CD4-positive, alpha-beta T cell treated with Interferon gamma for 1 hour (primary cell): ENCODE results near the gene POT1.

Experiments used
- DNase-seq: peaks from one replicate; pipeline ENCODE4 v3.0.0-alpha.2; 2020

POT1 gene

DNA sequence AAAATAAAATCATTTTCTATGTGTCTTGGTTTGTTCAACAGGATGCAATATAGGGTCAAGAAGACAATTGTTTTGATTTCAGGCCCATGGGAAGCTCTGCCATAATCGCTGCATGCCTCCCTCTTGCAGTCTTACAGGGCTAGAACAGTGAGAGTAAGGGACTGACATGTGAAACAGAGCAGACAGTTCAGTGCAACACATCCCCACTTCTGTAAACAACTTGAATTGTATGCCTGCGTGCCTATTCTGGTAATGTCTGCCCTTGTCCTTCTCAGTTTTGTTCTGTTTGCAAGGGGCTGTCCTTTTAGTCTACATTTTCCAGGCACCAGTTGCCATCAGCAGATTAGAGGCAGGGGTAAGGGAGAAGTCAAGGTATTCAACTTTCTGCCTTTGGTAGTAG lies 129.2 kb downstream of the POT1 start:
- DNase-seq, result no peak

DNA sequence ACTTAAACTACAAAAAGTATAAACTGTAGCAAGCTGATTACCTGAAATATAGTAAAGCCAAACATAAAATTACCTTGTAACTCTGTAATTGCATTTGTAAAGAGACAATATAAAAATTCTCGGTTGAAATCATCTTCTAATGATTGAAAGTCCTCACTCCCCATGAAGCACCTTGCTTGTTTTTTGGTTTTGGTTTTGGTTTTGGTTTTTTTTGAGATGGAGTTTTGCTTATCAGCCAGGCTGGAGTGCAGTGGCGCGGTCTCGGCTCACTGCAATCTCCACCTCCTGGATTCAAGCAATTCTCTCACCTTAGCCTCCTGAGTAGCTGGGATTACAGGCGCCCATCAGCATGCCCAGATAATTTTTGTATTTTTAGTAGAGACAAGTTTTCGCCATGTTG lies 130.2 kb downstream of the POT1 start:
- DNase-seq, result no peak

DNA sequence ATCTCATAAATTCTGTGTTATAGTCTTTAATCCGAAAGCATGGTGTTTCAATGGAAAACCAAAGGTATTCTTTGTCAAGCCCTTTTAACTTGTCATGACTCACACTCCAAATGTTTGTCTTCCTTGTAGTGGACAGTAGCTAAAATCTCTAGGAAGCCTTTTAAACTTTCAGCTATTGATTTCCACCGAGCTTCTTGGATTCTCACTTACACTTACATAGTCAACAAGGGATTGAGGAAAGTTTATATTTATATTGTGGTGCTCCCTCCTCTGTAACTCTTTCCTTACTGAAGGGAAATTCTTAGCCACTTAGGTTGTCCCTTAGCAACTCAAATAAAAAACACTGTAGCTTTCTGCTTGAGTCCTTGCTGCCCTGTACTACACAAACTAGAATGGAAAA lies 132.9 kb downstream of the POT1 start:
- no peak for DNase-seq

DNA sequence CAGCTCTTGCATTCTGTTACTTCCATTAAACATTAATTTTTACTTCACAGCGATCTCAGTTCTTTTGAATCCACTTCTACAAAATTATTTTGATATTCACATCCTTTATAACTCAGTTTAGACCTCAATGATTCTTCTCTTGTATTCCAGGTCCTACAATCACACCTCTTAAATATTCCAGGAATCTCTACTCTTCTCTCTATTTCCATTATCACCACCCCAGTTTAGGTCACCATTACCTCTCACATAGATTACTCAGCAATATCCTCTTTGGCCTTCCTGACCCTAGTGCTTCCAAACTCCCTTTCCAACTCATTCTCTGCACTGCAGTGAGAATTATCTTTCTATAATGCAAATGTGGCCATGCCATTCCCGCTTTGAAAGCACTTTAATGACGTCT lies 136.9 kb downstream of the POT1 start:
- no peak for DNase-seq

DNA sequence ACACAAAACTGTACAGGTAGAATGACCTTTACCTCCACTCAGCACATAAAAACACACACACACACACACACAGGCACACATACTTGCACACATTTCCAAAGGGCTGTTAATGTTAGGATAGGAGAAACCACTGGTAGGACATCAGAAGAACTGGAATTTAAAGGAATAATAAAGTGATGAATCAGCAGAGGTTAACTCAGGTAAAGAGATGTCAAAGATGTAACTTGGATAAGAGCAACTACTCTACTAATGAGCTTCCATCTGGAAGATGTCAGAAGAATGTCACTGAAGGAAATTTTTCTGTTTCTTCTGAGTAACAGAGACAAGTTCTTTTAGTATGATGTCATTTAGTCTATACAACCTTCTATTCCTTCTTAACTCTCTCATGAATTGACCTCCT lies 137.6 kb downstream of the POT1 start:
- DNase-seq, result no peak

DNA sequence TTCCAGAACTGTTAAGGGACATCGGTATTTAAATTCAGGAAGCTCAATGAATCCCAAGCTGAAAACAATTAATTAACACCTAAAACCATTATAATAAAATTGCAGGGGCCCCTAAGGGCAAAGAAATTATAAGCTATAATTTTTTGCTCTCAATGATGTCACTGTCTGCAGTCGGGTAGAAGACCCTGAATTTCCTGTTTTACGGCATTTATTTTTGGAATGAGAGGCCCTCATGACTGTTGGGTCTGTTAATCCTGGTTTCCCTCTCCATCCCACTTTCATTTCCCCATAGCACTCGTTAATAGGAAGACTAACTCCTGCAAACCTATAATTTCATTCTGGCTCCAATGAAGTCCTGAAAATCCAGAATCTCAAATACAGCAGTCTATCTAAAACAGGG lies 138.2 kb downstream of the POT1 start:
- DNase-seq, result no peak

DNA sequence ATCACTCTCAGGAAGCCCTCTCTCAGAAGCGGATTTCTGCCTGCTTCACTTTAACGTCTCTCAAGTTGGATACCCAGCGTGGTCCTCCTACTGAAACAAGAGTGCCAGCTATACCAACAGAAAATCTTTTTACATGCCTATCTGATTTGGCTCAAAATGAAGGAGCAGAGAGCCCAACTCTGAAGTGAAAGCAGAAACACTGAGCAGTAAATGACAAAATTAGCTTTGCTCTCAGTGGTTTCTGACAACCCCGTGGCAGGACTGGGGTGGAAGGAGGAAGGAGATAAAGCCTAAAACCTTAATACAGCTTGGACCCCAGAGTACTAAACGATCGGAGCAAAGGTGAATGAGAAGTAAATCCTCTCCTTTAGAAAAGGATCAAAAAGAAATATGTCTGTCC lies 139.0 kb downstream of the POT1 start:
- no peak for DNase-seq

DNA sequence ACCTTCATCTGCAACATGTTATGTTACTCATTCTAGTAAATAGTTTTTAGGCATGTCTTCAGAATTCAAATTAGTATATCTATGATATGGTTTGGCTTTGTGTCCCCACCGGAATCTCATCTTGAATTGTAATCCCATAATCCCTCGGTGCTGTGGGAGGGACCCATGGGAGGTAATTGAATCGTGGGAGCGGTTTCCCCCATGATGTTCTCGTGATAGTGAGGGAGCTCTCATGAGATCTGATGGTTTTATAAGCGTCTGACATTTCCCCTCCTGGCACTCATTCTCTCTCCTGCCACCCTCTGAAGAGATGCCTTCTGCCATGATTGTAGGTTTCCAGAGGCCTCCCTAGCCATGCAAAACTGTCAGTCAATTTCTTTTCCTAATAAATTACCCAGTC lies 143.6 kb downstream of the POT1 start:
- DNase-seq, result no peak

DNA sequence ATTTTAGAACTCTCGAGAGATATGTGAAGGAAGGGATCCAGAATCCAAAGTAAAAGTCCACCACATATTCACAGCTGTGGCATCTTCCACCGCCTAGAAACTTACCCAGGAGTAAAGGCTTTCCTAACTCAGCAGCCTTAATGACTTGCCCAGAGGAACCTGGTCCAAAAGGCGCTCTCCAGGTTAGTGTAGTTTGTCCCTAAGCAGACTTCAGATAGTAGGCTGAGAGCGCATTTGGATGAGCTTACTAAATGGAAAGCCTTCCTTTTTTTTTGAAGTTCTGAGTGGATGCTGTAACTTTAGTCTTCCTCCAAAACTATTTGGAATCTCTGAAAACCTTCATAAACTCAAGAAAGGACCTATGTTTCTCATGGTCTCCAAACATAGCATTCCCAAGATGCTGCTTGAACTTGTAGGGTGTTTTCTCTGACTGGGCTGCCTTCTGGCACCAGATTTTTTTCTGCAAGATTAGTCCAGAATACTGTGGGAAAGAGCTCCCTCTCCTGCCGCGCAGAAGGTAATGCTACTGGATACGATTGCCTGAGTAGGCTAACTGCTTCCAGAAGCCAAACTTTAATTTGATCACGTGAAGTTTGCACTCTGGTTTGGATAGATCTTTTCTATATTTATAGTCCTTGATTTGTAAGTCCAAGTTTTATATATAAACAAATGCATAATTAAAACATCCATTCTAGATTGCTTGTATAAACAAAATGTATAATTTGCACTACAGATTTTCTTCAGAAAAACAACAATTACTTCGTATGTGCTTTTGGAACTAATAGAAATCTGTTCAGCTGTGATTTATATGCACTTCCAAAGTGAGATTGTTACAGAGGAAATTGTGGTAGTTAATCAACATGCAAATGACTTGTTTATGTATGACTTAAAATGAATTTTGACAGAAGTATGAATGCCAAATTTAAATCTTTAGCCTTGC lies 144.5 kb downstream of the POT1 start:
- DNase-seq, result no peak

DNA sequence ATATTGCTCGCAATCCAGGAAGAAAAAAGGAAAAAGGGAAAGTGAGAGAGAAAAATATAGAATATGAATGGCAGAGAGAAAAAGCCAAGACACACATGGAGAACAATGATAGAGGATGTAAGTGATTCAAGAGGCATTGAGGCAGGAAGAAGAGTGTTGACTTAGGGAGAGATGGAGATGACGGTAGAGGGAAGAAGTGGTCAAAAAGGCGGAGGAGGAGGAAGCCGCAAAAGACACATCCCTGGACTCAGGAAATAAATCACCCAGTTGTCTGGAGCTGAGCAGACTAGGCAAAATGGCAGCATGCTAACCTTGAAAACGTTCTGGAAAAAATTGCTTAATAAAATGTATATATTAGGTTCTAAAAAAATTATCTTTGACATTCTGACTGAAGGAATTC lies 146.4 kb downstream of the POT1 start:
- DNase-seq, result no peak

DNA sequence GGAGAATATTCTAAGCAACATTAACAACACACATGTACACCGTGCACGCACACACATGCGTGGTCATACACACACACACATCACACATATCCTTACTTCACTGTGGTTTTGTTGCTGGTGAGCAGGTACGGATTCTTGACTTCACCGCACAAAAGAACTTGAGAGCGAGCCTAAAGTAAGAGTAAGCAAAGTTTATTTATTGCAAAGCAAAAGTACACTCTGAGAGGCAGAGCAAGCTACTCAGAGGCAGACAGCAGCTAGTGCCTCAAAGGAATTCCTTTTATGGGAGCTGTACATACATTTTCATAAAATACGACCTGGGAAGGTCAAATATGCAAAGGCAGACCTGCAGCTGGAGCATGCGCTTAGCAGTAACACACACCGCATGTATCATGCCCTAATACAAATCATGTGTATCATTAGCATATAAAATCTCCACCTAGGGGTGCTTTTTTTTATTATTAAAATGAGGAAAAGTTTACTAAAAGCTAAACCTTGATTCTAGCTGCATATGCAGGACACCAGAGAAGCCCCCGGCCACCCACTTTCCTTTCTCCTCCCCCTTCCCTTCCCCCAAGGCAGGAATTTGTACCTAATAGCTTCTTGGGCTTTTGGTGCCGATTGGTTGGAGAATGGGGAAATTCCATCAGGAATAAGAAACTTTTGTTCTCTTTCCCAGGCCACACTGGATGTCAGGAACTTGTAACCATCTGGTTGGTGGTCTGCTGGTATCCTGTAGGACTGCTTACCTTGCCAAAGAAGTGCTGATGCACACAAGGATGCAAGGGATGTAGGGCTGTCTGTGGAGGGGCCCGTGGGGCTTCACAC lies 147.5 kb downstream of the POT1 start:
- no peak for DNase-seq

DNA sequence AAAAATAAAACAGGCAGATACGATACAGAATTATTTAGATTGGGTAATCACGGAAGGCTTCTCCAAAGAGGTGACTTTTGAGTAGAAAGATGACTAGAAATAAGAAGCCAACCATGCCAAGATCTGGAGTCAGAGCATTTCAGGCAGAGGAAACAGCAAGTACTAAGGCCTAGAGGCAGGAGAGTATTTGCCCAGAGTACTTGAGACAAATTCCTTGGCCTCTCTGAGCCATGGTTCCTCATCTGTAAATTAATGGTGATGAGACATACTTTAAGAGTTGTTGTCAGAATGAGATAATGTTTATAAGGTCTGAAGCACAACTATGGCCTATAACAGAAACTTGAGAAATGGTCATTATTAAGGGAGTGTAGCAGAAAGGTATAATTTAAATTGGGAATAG lies 148.2 kb downstream of the POT1 start:
- no peak for DNase-seq

DNA sequence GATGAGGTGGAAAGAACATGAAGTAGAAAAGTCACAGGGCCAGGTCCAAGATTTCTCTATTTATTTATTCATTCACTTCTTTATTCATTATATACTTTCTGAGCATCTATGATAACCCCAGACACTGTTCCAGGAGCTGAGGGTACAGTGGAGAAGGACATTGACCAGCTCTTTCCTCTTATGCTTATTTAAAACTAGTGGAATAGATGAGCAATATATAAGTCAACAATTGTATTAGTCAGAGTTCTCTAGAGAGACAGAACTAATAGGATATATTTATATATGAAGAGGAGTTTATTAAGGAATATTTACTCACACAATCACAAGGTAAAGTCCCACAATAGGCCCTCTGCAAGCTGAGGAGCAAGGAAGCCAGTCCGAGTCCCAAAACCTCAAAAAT lies 149.0 kb downstream of the POT1 start:
- no peak for DNase-seq

DNA sequence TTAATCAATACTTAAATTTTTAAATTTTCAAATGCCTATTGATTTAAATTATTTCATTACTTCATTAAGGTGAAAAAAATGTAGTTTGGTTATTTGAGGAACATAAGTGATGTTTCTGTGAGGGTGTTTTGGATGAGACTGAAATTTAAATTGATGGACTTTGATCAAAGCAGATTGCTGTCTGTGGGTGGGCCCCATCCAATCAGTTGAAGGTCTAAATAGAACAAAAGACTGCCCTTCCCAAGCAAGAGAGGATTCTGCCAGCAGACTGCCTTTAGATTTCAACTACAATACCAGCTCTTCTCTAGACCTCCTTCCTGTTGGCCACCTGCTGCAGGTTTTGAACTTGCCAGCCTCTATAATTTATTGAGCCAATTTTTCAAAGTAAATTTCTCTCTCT lies 149.6 kb downstream of the POT1 start:
- DNase-seq, result no peak

DNA sequence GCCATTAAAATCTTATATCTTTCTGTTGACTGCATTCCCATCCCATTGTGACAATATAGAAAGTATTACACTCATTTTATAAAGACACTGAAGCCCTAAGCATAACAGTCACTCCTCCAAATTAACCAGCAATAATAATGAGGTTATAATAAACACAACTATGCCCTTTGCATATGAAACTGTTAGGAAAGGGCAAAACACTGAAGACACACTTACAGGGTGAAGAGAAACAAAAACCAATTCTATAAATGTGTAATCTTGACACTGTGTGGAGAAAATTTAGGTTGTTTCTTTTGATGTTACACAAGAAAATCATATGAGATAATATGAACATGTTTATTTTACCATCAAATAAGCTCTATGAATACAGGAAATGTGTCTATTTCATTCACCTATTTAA lies 150.0 kb downstream of the POT1 start:
- DNase-seq, result no peak

DNA sequence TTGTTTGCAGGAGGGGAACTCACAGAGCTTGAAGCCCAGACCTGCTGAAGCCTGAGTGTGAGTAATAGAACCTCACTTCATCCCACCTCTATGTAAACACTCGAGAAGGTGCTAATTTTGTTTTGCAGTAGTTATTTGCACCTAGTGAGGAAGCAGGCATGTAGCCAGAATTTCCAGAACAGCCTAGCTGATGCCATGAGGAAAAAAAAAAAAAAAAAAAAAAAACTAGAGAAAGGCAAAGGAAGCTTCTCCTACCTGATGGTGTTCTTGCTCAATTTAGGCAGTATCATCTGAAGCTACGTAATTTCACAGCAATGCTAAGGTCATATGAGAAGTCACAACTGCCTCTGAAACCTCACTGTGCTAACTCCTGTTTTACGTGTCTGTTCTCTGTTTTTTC lies 150.4 kb downstream of the POT1 start:
- no peak for DNase-seq

DNA sequence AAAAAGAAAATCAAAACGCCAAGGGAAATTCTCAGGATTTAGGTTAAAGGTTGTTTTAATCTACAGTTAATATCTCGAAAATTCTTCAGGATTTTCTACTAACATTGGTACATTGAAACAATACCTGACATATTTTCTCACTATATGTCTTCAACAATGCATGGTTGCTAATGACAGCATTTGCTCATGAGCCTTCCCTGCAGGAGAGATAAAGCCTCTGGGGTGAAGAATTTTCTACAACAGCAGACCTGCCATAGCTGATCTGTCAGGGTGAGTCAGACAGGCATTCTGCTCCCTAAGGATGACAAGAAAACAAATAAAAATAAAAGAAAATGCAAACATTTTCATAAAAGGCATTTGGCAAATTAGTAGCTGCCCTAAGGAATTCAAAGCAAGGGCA lies 152.4 kb downstream of the POT1 start:
- DNase-seq, result no peak

DNA sequence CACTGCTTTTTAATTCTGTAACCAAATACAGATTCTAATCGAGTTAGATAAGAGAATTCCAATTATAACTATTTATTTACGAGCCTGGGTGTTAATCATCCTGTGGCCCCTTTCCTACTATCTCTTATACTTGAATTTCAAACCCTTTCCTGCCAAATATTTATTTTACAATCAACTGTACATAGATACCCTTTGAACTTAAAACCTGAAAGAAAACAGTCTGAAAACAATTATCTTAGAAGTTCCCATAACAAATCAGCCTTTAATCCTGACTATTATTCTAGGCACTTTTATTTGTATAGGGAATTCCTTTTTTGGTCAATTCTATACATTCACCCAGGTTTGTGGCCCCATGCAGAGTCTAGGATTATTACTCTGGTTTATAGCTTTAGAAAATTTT lies 153.5 kb downstream of the POT1 start:
- DNase-seq, result no peak

DNA sequence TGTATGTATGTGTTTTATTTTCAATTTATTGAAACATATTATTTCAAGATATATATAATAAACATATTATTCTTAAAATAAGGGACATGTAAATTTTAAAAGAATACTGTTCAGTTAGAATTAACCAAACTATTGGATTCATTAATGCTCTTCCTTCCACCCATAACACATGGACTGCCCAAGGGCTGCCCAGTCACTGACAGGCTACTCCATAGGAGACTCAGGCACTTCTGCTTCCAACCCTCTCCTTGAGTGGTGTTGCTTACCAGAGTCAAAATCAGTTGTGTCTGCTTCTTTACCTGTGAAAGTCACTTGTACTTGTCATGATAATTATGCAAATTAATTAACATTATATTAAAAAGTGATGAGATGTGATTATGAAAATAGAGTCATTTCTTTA lies 154.2 kb downstream of the POT1 start:
- DNase-seq, result no peak

DNA sequence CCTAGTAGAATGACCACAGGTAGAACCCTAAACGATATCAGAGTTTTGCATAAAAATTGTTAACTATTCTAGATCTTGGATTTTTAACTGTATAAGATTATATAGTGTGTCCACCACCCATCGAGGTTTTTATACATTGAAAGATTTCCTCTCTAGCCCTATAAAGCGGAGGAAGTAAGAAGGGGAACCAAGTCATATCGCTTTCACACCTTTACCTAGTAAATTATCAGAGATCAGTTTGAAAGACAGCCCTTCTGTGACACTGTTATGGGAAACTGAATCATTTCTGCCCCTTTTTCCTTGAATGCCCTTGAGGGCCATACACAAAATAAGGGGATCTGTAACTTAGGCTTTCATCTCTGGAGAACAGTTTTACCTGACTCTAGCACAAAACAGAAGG lies 155.7 kb downstream of the POT1 start:
- no peak for DNase-seq

DNA sequence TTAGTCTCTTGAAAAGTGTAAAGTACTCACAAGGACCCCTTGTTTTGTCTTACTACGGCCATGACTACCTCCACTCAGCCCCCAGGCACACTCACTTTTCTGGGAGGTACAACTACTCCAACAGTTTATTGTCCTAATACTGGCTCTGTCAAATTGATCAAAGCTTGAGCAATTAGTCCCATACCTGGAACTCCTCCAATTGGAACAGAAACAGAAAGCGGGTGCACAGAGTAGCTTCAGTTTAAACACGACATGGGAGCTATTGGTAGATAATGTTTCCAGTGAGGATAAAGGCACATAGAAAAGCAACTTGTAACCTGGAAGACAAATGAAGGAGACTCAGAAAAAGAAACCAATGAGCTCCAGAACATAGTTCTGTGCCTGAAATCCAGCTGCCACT lies 156.3 kb downstream of the POT1 start:
- DNase-seq, result no peak
